ENCODE measurements around the gene PAPLN.

DNA sequence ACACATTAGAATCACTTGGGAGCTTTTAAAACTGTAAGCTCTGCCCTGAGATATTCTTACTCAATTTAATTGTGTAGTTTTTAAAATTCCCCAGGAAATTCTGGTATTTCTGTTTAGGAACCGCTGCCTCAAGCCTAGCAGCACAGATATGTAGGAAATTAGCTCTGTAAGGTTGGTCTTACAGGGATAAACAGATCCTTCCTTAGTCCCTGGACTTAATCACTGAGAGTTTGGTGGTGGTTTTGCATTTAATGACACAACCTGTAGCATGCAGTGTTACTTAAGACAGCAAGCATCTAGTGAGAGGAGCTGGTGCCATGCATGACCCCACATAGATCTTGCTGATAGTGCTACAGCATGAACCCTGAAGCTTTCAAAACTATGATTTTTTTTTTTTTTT, 19.9 kb upstream of the PAPLN start:
- TF ChIP-seq, protein P1, sequence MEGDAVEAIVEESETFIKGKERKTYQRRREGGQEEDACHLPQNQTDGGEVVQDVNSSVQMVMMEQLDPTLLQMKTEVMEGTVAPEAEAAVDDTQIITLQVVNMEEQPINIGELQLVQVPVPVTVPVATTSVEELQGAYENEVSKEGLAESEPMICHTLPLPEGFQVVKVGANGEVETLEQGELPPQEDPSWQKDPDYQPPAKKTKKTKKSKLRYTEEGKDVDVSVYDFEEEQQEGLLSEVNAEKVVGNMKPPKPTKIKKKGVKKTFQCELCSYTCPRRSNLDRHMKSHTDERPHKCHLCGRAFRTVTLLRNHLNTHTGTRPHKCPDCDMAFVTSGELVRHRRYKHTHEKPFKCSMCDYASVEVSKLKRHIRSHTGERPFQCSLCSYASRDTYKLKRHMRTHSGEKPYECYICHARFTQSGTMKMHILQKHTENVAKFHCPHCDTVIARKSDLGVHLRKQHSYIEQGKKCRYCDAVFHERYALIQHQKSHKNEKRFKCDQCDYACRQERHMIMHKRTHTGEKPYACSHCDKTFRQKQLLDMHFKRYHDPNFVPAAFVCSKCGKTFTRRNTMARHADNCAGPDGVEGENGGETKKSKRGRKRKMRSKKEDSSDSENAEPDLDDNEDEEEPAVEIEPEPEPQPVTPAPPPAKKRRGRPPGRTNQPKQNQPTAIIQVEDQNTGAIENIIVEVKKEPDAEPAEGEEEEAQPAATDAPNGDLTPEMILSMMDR (IDR thresholded peaks at IDR 0.05) = no peak
- TF ChIP-seq POLR2A (IDR thresholded peaks at IDR 0.05) = no peak
